HG02571 (cell line): ENCODE measurements around the gene DUOX1.
"Not testable (repeated sequence)": the region's sequence is repeated elsewhere in the genome, so short reads cannot be mapped to it uniquely, and the experiment has no call there.

Experiments used
- ATAC-seq: cut with Tn5 transposase; IDR thresholded peaks from one replicate; pipeline ENCODE4 v1.9.1; 2021; ENCODE audit warnings: mild to moderate bottlenecking, moderate library complexity; ENCODE audit not compliant: unreplicated experiment

The DUOX1 gene

GRCh38 chr15:45129651-45130129, at the start of gene DUOX1, which contains the start of gene DUOXA1:
TSS of gene DUOX1 (plus strand) at chr15:45129994. CDS start at chr15:45131967, 1,973 bp downstream.
TSS of gene DUOXA1 (minus strand) at chr15:45129879. CDS start at chr15:45123014, 6,865 bp downstream.
- ATAC-seq = no peak

- ATAC-seq = not testable (repeated sequence)
These were observed 49.2 kb upstream of the DUOX1 start for GRCh38 chr15:45080593-45080992.

GRCh38 chr15:45082412-45082811, 47.4 kb upstream of the DUOX1 start:
- not testable (repeated sequence) for ATAC-seq

GRCh38 chr15:45083223-45083622, 46.6 kb upstream of the DUOX1 start:
- ATAC-seq = no peak

- ATAC-seq = no peak
These were observed 45.6 kb upstream of the DUOX1 start for GRCh38 chr15:45084163-45084562.

GRCh38 chr15:45087513-45087912, 42.3 kb upstream of the DUOX1 start:
- no peak for ATAC-seq

- no peak for ATAC-seq
These were observed 40.7 kb upstream of the DUOX1 start for GRCh38 chr15:45088801-45089711.

- ATAC-seq = no peak
These were observed 40.0 kb upstream of the DUOX1 start for GRCh38 chr15:45089712-45090373.

- ATAC-seq = no peak
These were observed 38.6 kb upstream of the DUOX1 start for GRCh38 chr15:45091161-45091560.

GRCh38 chr15:45091576-45091975, 38.2 kb upstream of the DUOX1 start:
- no peak for ATAC-seq

GRCh38 chr15:45093013-45093412, 36.8 kb upstream of the DUOX1 start:
- ATAC-seq = no peak

- ATAC-seq = no peak
These were observed 36.0 kb upstream of the DUOX1 start for GRCh38 chr15:45093622-45094357.

- no peak for ATAC-seq
These were observed 35.5 kb upstream of the DUOX1 start for GRCh38 chr15:45094358-45094730.

GRCh38 chr15:45095661-45096060, 34.1 kb upstream of the DUOX1 start:
- no peak for ATAC-seq

GRCh38 chr15:45097466-45097865, 32.3 kb upstream of the DUOX1 start:
- ATAC-seq = no peak

GRCh38 chr15:45099549-45100165, 30.1 kb upstream of the DUOX1 start:
- no peak for ATAC-seq

GRCh38 chr15:45100884-45101625, 28.7 kb upstream of the DUOX1 start:
- ATAC-seq = no peak

- no peak for ATAC-seq
These were observed 28.0 kb upstream of the DUOX1 start for GRCh38 chr15:45101749-45102148.

GRCh38 chr15:45102226-45102625, 27.6 kb upstream of the DUOX1 start:
- ATAC-seq = no peak

GRCh38 chr15:45104170-45104569, 25.6 kb upstream of the DUOX1 start:
- not testable (repeated sequence) for ATAC-seq
